Stimulated activated CD8-positive, alpha-beta memory T cell treated with anti-CD3 and anti-CD28 coated beads, Interleukin-15, amount 100 ng/mL, for 1 hour (primary cell): ENCODE measurements around the gene RAP1GAP.

Experiments
- DNase-seq: peaks from one replicate; pipeline ENCODE4 v3.0.0-alpha.2; 2020; ENCODE audit warnings: low read depth

RAP1GAP gene

GRCh38 chr1:21590934-21591333, 78.2 kb downstream of the RAP1GAP start:
- DNase-seq, result no peak

- DNase-seq, result no peak
Measured at GRCh38 chr1:21590126-21590880, 78.9 kb downstream of the RAP1GAP start.

- DNase-seq, result no peak
Measured at GRCh38 chr1:21589618-21590017, 79.5 kb downstream of the RAP1GAP start.

- DNase-seq, result no peak
Measured at GRCh38 chr1:21587602-21587953, 81.6 kb downstream of the RAP1GAP start.

- DNase-seq, result no peak
Measured at GRCh38 chr1:21586846-21587601, 82.1 kb downstream of the RAP1GAP start.

GRCh38 chr1:21586222-21586621, 82.9 kb downstream of the RAP1GAP start:
- DNase-seq, result no peak

GRCh38 chr1:21585037-21585436, 84.1 kb downstream of the RAP1GAP start:
- DNase-seq, result no peak

- no peak for DNase-seq
Measured at GRCh38 chr1:21584096-21584495, 85.1 kb downstream of the RAP1GAP start.

GRCh38 chr1:21579791-21580190, 89.4 kb downstream of the RAP1GAP start:
- no peak for DNase-seq

- no peak for DNase-seq
Measured at GRCh38 chr1:21577933-21578332, 91.2 kb downstream of the RAP1GAP start.

GRCh38 chr1:21577324-21577723, 91.8 kb downstream of the RAP1GAP start:
- no peak for DNase-seq

GRCh38 chr1:21576798-21577187, 92.4 kb downstream of the RAP1GAP start:
- no peak for DNase-seq

GRCh38 chr1:21576031-21576797, 92.9 kb downstream of the RAP1GAP start:
- DNase-seq, result no peak

GRCh38 chr1:21575351-21575942, 93.7 kb downstream of the RAP1GAP start:
- no peak for DNase-seq

- no peak for DNase-seq
Measured at GRCh38 chr1:21574466-21575151, 94.5 kb downstream of the RAP1GAP start.

GRCh38 chr1:21573971-21574465, 95.1 kb downstream of the RAP1GAP start:
- DNase-seq, result no peak

- no peak for DNase-seq
Measured at GRCh38 chr1:21573475-21573874, 95.7 kb downstream of the RAP1GAP start.

- no peak for DNase-seq
Measured at GRCh38 chr1:21572735-21573277, 96.4 kb downstream of the RAP1GAP start.

- DNase-seq, result no peak
Measured at GRCh38 chr1:21572221-21572620, 96.9 kb downstream of the RAP1GAP start.

- DNase-seq, result no peak
Measured at GRCh38 chr1:21570885-21571284, 98.3 kb downstream of the RAP1GAP start.

- DNase-seq, result no peak
Measured at GRCh38 chr1:21570528-21570875, 98.7 kb downstream of the RAP1GAP start.
